K562 (cell line): ENCODE measurements around the gene INPP1. TPM values are rescaled to one million over a fixed set of nuclear protein-coding genes. Genes with fewer than 3 reads are reported as not detected.

ENCODE experiments used
- ARHGAP35 ChIP-seq: fragments of 450-650 bp; IDR thresholded peaks from 2 replicates; pipeline ENCODE4 v1.6.1; 2018; ENCODE audit not compliant: partially characterized antibody
- CBFB ChIP-seq: sonication (generic); formaldehyde crosslinking; IDR thresholded peaks from 2 replicates; pipeline ENCODE4 v1.4.0; 2020; ENCODE audit warnings: mild to moderate bottlenecking, missing genetic modification reagents
- ELF2 ChIP-seq: fragments of 250-450 bp; sonication (Bioruptor Pico); IDR thresholded peaks from 2 replicates; pipeline ENCODE4 v1.5.0; 2021; ENCODE audit warnings: mild to moderate bottlenecking
- EP300 ChIP-seq: IDR thresholded peaks from 2 replicates; pipeline ENCODE4 v1.6.1; 2012; ENCODE audit warnings: low read length, improper control_type of control experiment
- ETV1 ChIP-seq: fragments of 450-650 bp; conservative IDR thresholded peaks from 2 replicates; pipeline ENCODE4 v1.6.1; 2016; ENCODE audit warnings: missing genetic modification characterization, control low read depth, low read depth, missing compliant biosample characterization
- ILF3 ChIP-seq: fragments of 450-650 bp; IDR thresholded peaks from 2 replicates; pipeline ENCODE4 v1.6.1; 2018; ENCODE audit warnings: antibody characterized with exemption, mild to moderate bottlenecking, moderate library complexity, borderline replicate concordance
- KAT8 ChIP-seq: fragments of 450-650 bp; IDR thresholded peaks from 2 replicates; pipeline ENCODE4 v1.6.1; 2016; ENCODE audit warnings: low read depth, mild to moderate bottlenecking
- MCM7 ChIP-seq, 2 experiments: fragments of 450-650 bp; IDR thresholded peaks; 2 replicates each; pipeline ENCODE4 v1.6.1; 2016 to 2018
- MECOM ChIP-seq: fragments of 250-450 bp; sonication (Bioruptor Pico); IDR thresholded peaks from 2 replicates; pipeline ENCODE4 v1.8.0; 2022; ENCODE audit warnings: inconsistent platforms
- PTTG1 ChIP-seq: fragments of 450-650 bp; IDR thresholded peaks from 2 replicates; pipeline ENCODE4 v1.6.1; 2016; ENCODE audit warnings: low read depth, mild to moderate bottlenecking, missing genetic modification characterization, missing compliant biosample characterization
- SP2 ChIP-seq: IDR thresholded peaks from 2 replicates; pipeline ENCODE4 v1.6.1; 2011; ENCODE audit warnings: mild to moderate bottlenecking, low read depth, low read length, moderate library complexity; ENCODE audit not compliant: poor library complexity, severe bottlenecking; ENCODE audit errors: extremely low read depth
- ZNF41 ChIP-seq: fragments of 250-450 bp; sonication (Bioruptor Pico); conservative IDR thresholded peaks from 2 replicates; pipeline ENCODE4 v1.4.0; 2020; ENCODE audit warnings: mild to moderate bottlenecking
- ZNF589 ChIP-seq: fragments of 200-800 bp; sonication (Bioruptor generic); IDR thresholded peaks from 2 replicates; pipeline ENCODE4 v1.6.1; 2016; ENCODE audit warnings: low read depth, missing genetic modification characterization, missing compliant biosample characterization
- polyA plus RNA-seq, 8 experiments: library from polyadenylated mRNA; depleted of rRNA in 4 of 8; stranded (reverse) in 5 of 8; unstranded in 3 of 8; fragments of >200 nt; fragmentation: Nextera tagmentation in 2 of 8; fragmentation: Illumina TruSeq in 1 of 8; extraction: Ambion mirVana in 2 of 8; extraction: Trizol in 1 of 8; gene quantifications; 2 replicates each; pipeline versions ENCODE4 v1.2.1 to v1.2.3, GENCODE V29; 2011 to 2014; ENCODE audit warnings: inconsistent platforms in 1 of 8, missing spikeins in 1 of 8
- total RNA-seq, 7 experiments: library from RNA; depleted of rRNA in 6 of 7; stranded (reverse); fragments of >200 nt in 6 of 7; fragmentation: Illumina TruSeq in 2 of 7; extraction: Trizol in 2 of 7; gene quantifications; 2 replicates each; pipeline versions ENCODE4 v1.2.1 to v1.2.3, GENCODE V29; 2011 to 2021; ENCODE audit warnings: low replicate concordance in 1 of 7
- TF ChIP-seq, protein P1 (sequence below), 2 experiments: fragments of 450-650 bp; formaldehyde crosslinking in 1 of 2; IDR thresholded peaks; 2 replicates each; pipeline versions ENCODE4 v1.4.0 to v1.6.1; 2014 to 2020; ENCODE audit warnings: mild to moderate bottlenecking in 2 of 2, borderline replicate concordance in 1 of 2, low read depth in 1 of 2
- TF ChIP-seq, protein P2 (sequence below): fragments of 450-650 bp; formaldehyde crosslinking; IDR thresholded peaks from 2 replicates; pipeline ENCODE4 v1.4.0; 2020; ENCODE audit warnings: mild to moderate bottlenecking, mixed read lengths
- TF ChIP-seq, protein P3 (sequence below): fragments of 450-650 bp; formaldehyde crosslinking; IDR thresholded peaks from 2 replicates; pipeline ENCODE4 v1.4.0; 2020; ENCODE audit warnings: mild to moderate bottlenecking, moderate library complexity
- TF ChIP-seq, protein P4 (sequence below): IDR thresholded peaks from 2 replicates; pipeline ENCODE4 v1.6.1; 2014; ENCODE audit warnings: antibody characterized with exemption

INPP1 gene
- total and polyA plus RNA-seq, 9 of the 15 experiments (the other 6 are each of a cell fraction or from before 2014, with no cell fraction given): 3.7 to 11.8 (median 6.5) TPM

DNA sequence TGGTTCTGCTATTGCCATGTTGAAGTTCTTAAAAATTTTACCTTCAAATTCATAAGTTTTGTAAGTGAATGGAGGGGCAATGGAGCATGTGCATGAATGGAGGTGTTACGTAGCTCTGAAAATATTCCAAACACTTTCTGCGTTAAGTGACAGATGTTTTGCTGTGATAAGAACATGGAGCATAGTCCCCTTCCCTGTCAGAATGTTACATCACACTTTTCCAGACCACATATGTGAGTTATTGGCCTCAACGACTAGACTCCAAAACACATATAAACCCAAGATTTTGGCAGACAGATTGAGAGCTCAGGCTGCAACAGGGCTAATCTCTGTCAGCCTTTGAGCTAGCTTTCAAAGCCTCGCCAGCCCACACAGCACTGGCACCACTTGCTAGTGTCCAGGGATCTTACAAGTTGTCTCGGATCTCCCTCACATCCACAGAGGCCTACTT lies 37.6 kb downstream of the INPP1 start (continued):
- TF ChIP-seq, protein P1, sequence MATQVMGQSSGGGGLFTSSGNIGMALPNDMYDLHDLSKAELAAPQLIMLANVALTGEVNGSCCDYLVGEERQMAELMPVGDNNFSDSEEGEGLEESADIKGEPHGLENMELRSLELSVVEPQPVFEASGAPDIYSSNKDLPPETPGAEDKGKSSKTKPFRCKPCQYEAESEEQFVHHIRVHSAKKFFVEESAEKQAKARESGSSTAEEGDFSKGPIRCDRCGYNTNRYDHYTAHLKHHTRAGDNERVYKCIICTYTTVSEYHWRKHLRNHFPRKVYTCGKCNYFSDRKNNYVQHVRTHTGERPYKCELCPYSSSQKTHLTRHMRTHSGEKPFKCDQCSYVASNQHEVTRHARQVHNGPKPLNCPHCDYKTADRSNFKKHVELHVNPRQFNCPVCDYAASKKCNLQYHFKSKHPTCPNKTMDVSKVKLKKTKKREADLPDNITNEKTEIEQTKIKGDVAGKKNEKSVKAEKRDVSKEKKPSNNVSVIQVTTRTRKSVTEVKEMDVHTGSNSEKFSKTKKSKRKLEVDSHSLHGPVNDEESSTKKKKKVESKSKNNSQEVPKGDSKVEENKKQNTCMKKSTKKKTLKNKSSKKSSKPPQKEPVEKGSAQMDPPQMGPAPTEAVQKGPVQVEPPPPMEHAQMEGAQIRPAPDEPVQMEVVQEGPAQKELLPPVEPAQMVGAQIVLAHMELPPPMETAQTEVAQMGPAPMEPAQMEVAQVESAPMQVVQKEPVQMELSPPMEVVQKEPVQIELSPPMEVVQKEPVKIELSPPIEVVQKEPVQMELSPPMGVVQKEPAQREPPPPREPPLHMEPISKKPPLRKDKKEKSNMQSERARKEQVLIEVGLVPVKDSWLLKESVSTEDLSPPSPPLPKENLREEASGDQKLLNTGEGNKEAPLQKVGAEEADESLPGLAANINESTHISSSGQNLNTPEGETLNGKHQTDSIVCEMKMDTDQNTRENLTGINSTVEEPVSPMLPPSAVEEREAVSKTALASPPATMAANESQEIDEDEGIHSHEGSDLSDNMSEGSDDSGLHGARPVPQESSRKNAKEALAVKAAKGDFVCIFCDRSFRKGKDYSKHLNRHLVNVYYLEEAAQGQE (IDR thresholded peaks at IDR 0.05; ENCODE audit: borderline replicate concordance): no peak
- TF ChIP-seq, protein P1 (CRISPR knock-in tag; IDR thresholded peaks at IDR 0.05; ENCODE audit: low read depth): no peak
- TF ChIP-seq, protein P2, sequence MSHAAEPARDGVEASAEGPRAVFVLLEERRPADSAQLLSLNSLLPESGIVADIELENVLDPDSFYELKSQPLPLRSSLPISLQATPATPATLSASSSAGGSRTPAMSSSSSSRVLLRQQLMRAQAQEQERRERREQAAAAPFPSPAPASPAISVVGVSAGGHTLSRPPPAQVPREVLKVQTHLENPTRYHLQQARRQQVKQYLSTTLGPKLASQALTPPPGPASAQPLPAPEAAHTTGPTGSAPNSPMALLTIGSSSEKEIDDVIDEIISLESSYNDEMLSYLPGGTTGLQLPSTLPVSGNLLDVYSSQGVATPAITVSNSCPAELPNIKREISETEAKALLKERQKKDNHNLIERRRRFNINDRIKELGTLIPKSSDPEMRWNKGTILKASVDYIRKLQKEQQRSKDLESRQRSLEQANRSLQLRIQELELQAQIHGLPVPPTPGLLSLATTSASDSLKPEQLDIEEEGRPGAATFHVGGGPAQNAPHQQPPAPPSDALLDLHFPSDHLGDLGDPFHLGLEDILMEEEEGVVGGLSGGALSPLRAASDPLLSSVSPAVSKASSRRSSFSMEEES (CRISPR knock-in tag): no peak
- TF ChIP-seq EP300 (peak; percentile 92), MCM7 (IDR thresholded peaks at IDR 0.05) (no peak), ZNF41 (no peak), SP2 (no peak), ELF2 (no peak), ETV1 (no peak), ARHGAP35 (no peak), CBFB (CRISPR knock-in tag) (no peak), PTTG1 (tag) (no peak), KAT8 (no peak), ILF3 (no peak), ZNF589 (no peak), MECOM (CRISPR knock-in tag) (no peak)
- TF ChIP-seq, protein P3, sequence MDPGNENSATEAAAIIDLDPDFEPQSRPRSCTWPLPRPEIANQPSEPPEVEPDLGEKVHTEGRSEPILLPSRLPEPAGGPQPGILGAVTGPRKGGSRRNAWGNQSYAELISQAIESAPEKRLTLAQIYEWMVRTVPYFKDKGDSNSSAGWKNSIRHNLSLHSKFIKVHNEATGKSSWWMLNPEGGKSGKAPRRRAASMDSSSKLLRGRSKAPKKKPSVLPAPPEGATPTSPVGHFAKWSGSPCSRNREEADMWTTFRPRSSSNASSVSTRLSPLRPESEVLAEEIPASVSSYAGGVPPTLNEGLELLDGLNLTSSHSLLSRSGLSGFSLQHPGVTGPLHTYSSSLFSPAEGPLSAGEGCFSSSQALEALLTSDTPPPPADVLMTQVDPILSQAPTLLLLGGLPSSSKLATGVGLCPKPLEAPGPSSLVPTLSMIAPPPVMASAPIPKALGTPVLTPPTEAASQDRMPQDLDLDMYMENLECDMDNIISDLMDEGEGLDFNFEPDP (CRISPR knock-in tag): no peak
- TF ChIP-seq, protein P4, sequence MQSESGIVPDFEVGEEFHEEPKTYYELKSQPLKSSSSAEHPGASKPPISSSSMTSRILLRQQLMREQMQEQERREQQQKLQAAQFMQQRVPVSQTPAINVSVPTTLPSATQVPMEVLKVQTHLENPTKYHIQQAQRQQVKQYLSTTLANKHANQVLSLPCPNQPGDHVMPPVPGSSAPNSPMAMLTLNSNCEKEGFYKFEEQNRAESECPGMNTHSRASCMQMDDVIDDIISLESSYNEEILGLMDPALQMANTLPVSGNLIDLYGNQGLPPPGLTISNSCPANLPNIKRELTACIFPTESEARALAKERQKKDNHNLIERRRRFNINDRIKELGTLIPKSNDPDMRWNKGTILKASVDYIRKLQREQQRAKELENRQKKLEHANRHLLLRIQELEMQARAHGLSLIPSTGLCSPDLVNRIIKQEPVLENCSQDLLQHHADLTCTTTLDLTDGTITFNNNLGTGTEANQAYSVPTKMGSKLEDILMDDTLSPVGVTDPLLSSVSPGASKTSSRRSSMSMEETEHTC: no peak
